Hepatocyte (in vitro differentiated cells): ENCODE results near the gene MCMBP.

Experiments used
- CTCF ChIP-seq: fragments of 200-600 bp; sonication (generic); IDR thresholded peaks from 2 replicates; pipeline ENCODE4 v1.5.1; 2016; ENCODE audit warnings: antibody characterized with exemption, mild to moderate bottlenecking; ENCODE audit not compliant: poor library complexity
- EZH2 ChIP-seq: fragments of 200-600 bp; sonication (generic); IDR thresholded peaks from 2 replicates; pipeline ENCODE4 v1.6.1; 2016; ENCODE audit warnings: antibody characterized with exemption, mild to moderate bottlenecking, borderline replicate concordance

GRCh38 chr10:119858063-119858462 lies 14.6 kb downstream of the MCMBP start:
- TF ChIP-seq CTCF, result no peak
- no peak for TF ChIP-seq EZH2
